ENCODE results near the gene GOLGA6L22.
"Not testable (repeated sequence)": the region's sequence is repeated elsewhere in the genome, so short reads cannot be mapped to it uniquely, and the experiment has no call there.

Gene GOLGA6L22

DNA sequence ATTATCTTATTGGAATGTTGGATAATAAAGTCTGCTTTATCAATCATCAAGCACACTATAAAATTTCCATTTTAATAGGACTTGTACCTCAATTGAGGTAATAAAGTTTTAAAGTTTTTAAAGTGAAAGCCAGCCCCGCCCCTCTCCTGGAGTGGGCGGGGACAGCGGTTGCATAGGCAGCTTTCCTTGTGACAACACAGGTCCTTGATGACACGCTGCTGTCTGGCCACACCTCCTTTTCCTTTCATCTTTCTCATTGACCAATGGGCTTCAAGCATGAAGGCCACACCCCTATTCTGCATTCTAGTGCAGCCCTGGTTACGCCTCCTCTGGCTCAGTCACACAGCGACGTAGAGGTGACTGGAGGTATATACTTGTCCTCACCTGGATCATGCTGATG lies at the start of gene GOLGA6L22:
GOLGA6L22 (plus strand) TSS at position 301 of the 400 bp plus-strand sequence; CDS start at position 392, 91 bp downstream.
- not testable (repeated sequence) for DNase-seq

- not testable (repeated sequence) for DNase-seq
Measured at GRCh38 chr15:22417288-22417687, 41.4 kb upstream of the GOLGA6L22 start.

- DNase-seq, result not testable (repeated sequence)
Measured at GRCh38 chr15:22417795-22418194, 40.9 kb upstream of the GOLGA6L22 start.

DNA sequence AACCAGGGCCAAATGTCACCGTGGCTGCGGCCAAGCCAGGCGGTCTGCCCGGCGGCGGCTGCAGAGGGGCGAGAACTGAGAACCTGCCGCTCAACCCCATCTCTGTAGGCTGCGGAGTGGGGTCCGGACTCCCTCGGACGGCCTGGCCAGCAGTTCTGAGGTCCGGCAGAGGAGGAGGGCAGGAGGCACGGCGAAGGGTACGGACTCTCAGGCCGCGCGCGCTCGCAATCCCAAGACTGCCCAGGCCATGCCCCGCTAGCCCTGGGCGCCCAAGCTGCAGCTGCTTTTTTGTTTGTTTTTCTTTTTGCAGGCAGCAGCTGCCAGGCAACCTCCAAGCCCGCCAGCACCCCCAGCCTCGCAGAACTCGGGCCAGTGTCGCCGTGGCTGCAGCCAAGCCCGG lies 40.5 kb upstream of the GOLGA6L22 start:
- DNase-seq, result not testable (repeated sequence)

GRCh38 chr15:22418666-22419065 lies 40.0 kb upstream of the GOLGA6L22 start:
- DNase-seq, result not testable (repeated sequence)

- not testable (repeated sequence) for DNase-seq
Measured at GRCh38 chr15:22420340-22420739, 38.4 kb upstream of the GOLGA6L22 start.

GRCh38 chr15:22429426-22429825 lies 29.3 kb upstream of the GOLGA6L22 start:
- DNase-seq, result not testable (repeated sequence)

DNA sequence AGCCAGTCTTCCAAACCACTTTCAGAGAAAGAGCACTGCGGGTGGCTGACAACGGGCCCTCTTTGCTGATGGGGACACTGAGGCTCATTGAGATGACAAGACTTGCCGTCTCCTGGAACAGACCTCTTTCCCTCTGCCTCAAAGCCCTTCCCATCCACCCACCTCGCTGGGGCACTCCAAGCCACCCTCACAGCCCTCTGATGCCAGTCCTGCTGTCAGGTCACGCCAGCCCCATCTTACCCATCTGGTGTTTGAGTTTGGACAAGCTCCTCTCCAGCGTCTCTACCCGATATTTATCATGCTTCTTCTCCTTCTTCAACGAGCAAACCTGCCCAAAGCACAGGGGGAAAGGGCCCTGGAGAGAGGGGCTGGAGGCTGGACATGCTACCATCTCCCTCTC lies 27.0 kb upstream of the GOLGA6L22 start:
- not testable (repeated sequence) for DNase-seq

DNA sequence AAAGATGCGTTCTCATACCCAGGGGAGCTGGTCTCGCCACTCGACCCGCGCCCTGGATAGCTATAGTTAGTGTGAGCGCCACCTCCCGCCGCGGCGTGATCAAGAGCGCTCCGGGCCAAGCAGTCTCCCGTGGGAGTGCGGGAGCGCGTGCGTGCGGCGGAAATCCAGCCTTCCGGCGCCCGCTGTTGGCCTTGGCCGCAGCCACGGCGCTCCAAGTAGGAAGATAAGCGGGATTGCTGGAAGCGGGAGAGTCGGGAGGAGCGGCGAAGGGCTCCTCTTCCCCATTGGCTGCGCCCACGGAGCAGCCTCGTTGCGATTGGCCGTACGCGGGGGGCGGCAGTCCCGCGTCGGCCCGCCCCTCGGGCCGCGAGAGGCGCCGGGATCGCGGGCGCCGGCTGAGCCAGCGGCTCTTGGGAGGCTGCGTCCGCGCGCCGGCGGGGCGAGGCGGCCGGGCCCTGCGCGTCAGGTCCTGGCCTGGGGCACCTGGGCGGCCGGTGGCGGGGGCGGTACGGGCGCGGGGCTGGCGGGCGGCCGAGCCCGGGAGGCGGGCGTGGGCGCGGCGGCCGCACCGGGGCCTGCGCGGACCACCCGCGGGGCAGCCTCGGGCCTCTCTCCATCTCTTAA lies 35.9 kb downstream of the GOLGA6L22 start:
- DNase-seq, result not testable (repeated sequence)

DNA sequence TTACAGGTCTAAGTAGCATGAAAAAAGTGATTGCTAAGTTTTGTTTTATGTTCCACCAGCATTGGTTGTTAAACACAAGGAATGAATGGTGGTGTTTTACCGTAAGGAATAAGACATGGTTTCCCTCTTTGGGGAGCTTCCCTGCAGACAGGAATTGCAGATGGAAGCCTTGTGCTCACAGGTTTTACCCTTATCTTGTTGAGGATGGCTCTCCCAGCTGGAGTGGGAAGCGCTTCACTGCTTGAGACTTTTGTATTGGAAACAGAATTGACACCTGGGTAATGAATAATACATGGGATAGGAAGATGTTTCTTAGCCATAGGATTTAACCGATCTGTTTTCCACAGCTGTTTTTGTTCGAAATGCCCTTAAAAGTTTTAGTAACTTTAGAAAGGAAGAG lies 38.5 kb downstream of the GOLGA6L22 start:
- not testable (repeated sequence) for DNase-seq

DNA sequence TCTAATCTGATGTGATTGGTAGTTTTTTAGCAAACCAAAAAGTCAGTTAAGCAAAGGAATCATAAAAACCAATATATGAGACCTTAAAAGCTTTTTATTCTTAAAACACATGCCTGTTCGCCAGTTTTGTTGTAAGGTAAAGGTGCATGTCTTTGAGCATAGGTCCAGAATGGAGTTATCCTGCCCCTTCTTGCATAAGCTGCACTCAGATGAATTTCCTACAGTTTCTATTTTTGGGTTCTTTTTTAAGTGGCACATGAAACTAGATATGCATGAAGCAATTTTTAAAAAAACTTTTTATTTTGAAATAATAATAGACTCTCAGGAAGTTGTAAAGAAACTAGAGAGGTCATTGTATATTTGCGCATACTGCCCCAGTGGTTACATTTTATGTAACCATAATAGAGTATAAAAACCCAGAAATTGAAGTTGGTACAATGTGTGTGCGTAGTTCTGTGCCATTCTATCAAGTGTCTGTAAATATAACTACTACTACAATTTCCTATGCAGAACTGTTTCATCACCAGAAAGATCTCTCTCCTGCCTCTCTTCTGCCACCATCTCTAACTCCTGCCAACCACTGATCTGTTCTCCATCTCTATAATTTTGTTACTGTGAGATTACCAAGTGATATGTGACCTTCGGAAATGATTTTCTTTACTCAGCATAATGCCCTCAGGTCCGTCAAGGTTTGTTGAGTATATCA lies 39.7 kb downstream of the GOLGA6L22 start:
- not testable (repeated sequence) for DNase-seq

DNA sequence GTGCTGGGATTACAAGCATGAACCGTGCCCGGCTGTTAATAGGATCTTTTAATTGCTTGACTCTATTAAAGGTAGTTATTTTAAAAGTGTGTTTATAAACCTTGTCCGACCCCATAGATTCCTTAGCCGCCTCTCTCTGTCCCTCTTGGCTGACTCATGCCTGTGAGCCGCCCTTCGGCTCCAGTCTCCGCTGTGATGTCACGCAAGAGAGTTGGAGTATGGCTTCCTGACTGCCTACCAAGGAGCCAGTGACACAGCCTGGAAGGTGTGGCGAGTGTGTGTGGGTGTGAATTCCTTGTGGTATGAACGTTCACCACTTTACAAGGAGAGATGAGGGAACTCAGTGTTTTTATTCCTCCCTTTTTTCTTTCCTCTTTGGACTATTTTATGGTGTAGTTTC lies 43.6 kb downstream of the GOLGA6L22 start:
- DNase-seq, result not testable (repeated sequence)

DNA sequence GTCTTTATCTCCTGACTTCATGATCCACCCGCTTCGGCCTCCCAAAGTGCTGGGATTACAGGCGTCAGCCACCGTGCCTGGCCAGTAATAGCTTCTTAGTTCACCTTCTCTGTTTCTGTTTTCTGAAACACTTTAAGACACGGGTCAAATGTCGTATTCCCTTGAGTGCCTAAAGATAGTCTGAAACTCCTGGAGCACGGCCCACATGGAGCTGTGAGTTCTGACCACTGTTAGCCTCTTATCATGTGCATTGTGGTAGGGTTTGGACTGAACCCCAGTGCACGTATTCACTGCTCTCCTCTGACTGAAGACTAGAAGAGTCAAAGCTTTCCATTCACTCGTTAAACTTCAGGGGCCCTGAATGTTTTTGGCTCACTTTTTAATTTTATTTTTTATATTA lies 48.3 kb downstream of the GOLGA6L22 start:
- not testable (repeated sequence) for DNase-seq

GRCh38 chr15:22516140-22516539 lies 57.4 kb downstream of the GOLGA6L22 start:
- DNase-seq, result not testable (repeated sequence)
